ENCODE results near the gene TTC19. TPM values are rescaled to one million over a fixed set of nuclear protein-coding genes. Genes with fewer than 3 reads are reported as not detected.

TTC19 gene
- total RNA-seq, 1 experiment from 2014 or later, result 53.5 TPM

DNA sequence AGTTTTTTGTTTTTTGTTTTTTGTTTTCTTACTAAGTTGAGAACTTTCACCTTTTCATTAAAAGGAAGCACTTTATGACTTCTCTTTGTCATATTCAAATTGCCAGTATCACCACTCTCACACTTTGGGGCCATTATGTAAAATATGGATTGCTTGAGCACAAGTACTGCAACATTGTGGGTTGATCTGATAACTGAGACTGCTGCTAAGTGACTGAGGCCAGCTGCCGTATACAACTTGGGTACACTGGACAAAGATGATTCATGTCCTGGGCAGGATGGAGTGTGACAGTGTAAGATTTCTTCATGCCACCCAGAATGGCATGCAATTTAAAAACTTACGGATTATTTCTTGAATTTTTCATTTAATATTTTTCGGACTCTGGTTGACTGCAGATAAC lies 7.8 kb downstream of the TTC19 start:
- no peaks in the 10 kb centered on the region; the same call in 1 of the 2 replicates for H3F3A ChIP-seq (ENCODE audit: insufficient read depth, low read depth)
- H3K4me3 ChIP-seq, result no peak overlapping the region
- DNase-seq, result no peak
- no peaks in the 10 kb centered on the region for H3K9me3 ChIP-seq (ENCODE audit: insufficient read depth, low read depth)
- intact Hi-C loops (cut with micrococcal nuclease; ENCODE audit: unreplicated experiment), result no loop called here
- H3K27me3 ChIP-seq (ENCODE audit: insufficient read depth, low read depth), result no peaks in the 10 kb centered on the region
- TF ChIP-seq EZH2 (IDR thresholded peaks at IDR 0.05; ENCODE audit: low read depth), result no peak
- TF ChIP-seq, protein P1, sequence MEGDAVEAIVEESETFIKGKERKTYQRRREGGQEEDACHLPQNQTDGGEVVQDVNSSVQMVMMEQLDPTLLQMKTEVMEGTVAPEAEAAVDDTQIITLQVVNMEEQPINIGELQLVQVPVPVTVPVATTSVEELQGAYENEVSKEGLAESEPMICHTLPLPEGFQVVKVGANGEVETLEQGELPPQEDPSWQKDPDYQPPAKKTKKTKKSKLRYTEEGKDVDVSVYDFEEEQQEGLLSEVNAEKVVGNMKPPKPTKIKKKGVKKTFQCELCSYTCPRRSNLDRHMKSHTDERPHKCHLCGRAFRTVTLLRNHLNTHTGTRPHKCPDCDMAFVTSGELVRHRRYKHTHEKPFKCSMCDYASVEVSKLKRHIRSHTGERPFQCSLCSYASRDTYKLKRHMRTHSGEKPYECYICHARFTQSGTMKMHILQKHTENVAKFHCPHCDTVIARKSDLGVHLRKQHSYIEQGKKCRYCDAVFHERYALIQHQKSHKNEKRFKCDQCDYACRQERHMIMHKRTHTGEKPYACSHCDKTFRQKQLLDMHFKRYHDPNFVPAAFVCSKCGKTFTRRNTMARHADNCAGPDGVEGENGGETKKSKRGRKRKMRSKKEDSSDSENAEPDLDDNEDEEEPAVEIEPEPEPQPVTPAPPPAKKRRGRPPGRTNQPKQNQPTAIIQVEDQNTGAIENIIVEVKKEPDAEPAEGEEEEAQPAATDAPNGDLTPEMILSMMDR (conservative IDR thresholded peaks at IDR 0.05), result no peak
- H3K9me2 ChIP-seq (ENCODE audit: insufficient read depth), result no peaks in the 10 kb centered on the region
- H3K79me2 ChIP-seq (ENCODE audit: low read depth), result peaks cover 31% of the 10 kb centered on the region
- no peak overlapping the region for H3K27ac ChIP-seq
- H3K36me3 ChIP-seq (ENCODE audit: low read depth), result peaks cover 50% of the 10 kb centered on the region
- BruUV-seq (replicated peaks), result no TSS peak
- ChIA-PET POLR2A (ENCODE audit: unreplicated experiment) (no interaction called here), CTCF (no interaction called here)
- H3K4me1 ChIP-seq (replicated peaks; ENCODE audit: insufficient read depth), result no peaks in the 10 kb centered on the region
- no peak overlapping the region for H2AFZ ChIP-seq
- no peak overlapping the region for H3K4me2 ChIP-seq
- H4K20me1 ChIP-seq (ENCODE audit: insufficient read depth), result no peaks in the 10 kb centered on the region

DNA sequence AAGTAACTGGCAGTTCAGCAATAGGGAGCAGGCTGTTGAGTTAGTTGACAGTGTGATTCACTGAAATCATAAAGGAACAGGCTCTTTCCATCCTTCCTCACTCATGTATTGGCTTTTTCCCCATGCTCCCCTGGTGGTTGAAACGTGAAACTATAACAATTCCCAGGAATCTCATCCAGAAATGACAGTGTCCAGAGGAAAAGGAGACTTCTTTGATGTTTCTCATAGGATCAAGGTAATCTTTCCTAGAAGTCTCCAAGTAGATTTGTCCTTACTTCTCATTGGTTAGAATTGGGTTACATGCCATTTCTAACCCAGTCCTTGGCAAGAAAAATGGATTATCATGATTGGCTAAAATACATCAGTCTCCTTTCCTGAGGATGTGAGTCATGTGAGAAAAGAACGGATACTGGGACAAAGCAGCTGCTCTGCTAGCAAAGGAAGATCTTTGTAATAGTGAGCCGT lies 14.4 kb downstream of the TTC19 start:
- no peaks in the 10 kb centered on the region for H3K4me1 ChIP-seq (replicated peaks; ENCODE audit: insufficient read depth)
- CTCF ChIA-PET, result no interaction called here
- H4K20me1 ChIP-seq (ENCODE audit: insufficient read depth), result no peaks in the 10 kb centered on the region
- peaks cover 15% of the 10 kb centered on the region; the same call in 1 of the 2 replicates for H3F3A ChIP-seq (ENCODE audit: insufficient read depth, low read depth)
- BruUV-seq (replicated peaks), result no TSS peak
- H3K79me2 ChIP-seq (ENCODE audit: low read depth), result peaks cover 21% of the 10 kb centered on the region
- no peak for DNase-seq
- POLR2A ChIA-PET (ENCODE audit: unreplicated experiment), result no interaction called here
- no peak overlapping the region for H2AFZ ChIP-seq
- H3K9me3 ChIP-seq (ENCODE audit: insufficient read depth, low read depth), result no peaks in the 10 kb centered on the region
- H3K27me3 ChIP-seq (ENCODE audit: insufficient read depth, low read depth), result no peaks in the 10 kb centered on the region
- H3K27ac ChIP-seq, result no peak overlapping the region
- H3K4me3 ChIP-seq, result no peak overlapping the region
- H3K4me2 ChIP-seq, result no peak overlapping the region
- TF ChIP-seq, protein P1 (conservative IDR thresholded peaks at IDR 0.05), result peak; percentile 55
- TF ChIP-seq EZH2 (IDR thresholded peaks at IDR 0.05; ENCODE audit: low read depth), result no peak
- intact Hi-C loops (cut with micrococcal nuclease; ENCODE audit: unreplicated experiment), result no loop called here
- peaks cover 40% of the 10 kb centered on the region for H3K36me3 ChIP-seq (ENCODE audit: low read depth)
- no peaks in the 10 kb centered on the region for H3K9me2 ChIP-seq (ENCODE audit: insufficient read depth)

DNA sequence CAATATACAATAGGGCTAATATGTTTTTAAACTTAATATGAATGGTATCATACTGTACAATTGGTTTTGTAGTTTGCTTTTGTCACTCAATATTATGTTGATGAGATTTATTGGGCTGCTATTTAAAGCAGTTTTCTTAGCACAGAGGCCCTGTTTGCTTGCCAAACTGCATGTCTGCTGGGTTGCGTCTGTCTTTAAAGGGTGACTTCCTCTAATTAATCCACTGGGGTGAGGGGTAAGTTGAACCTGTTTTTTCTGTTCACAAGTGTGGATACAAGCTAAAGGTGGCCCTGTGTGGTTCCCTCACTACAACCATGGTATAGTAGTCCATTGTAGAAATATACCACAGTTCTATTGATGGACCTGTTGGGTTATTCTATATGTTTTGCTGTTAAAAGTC lies 19.7 kb downstream of the TTC19 start:
- Histone ChIP-seq H3K27ac (no peak overlapping the region), H4K20me1 (ENCODE audit: insufficient read depth) (no peaks in the 10 kb centered on the region), H3K4me1 (replicated peaks; ENCODE audit: insufficient read depth) (no peaks in the 10 kb centered on the region), H3K79me2 (ENCODE audit: low read depth) (peaks cover 10% of the 10 kb centered on the region), H3F3A (ENCODE audit: insufficient read depth, low read depth) (peaks cover 16% of the 10 kb centered on the region; the same call in 1 of the 2 replicates), H3K9me3 (ENCODE audit: insufficient read depth, low read depth) (no peaks in the 10 kb centered on the region), H3K27me3 (ENCODE audit: insufficient read depth, low read depth) (no peaks in the 10 kb centered on the region), H3K36me3 (ENCODE audit: low read depth) (peaks cover 25% of the 10 kb centered on the region), H3K9me2 (ENCODE audit: insufficient read depth) (no peaks in the 10 kb centered on the region), H2AFZ (no peak overlapping the region), H3K4me3 (no peak overlapping the region), H3K4me2 (no peak overlapping the region)
- POLR2A ChIA-PET (ENCODE audit: unreplicated experiment), result no interaction called here
- TF ChIP-seq EZH2 (IDR thresholded peaks at IDR 0.05; ENCODE audit: low read depth), result no peak
- TF ChIP-seq, protein P1 (conservative IDR thresholded peaks at IDR 0.05), result no peak
- DNase-seq, result no peak
- BruUV-seq (replicated peaks), result no TSS peak
- intact Hi-C loops (cut with micrococcal nuclease; ENCODE audit: unreplicated experiment), result no loop called here
- CTCF ChIA-PET, result interaction anchor here (0.5 kb wide), 1 partner anchor 128 kb away, joined by 6 read pairs; no protein-coding TSS in a partner anchor
